GM12878 (cell line): Measurements from ENCODE around the gene GABRB3. TPM values are rescaled to one million over a fixed set of nuclear protein-coding genes. Genes with fewer than 3 reads are reported as not detected.

Experiments used
- CREB1 ChIP-seq: IDR thresholded peaks from 2 replicates; pipeline ENCODE4 v1.6.1; 2012; ENCODE audit warnings: low read depth, mild to moderate bottlenecking, inconsistent platforms
- MYB ChIP-seq: fragments of 150-350 bp; IDR thresholded peaks from 2 replicates; pipeline ENCODE4 v1.6.1; 2014; ENCODE audit warnings: mild to moderate bottlenecking, low read depth, low read length, borderline replicate concordance
- NFXL1 ChIP-seq: fragments of 450-650 bp; IDR thresholded peaks from 2 replicates; pipeline ENCODE4 v1.6.1; 2017; ENCODE audit warnings: antibody characterized with exemption, mild to moderate bottlenecking, borderline replicate concordance
- SREBF2 ChIP-seq: IDR thresholded peaks from 2 replicates; pipeline ENCODE4 v1.6.1; 2012; ENCODE audit warnings: mild to moderate bottlenecking, low read length
- STAT3 ChIP-seq: IDR thresholded peaks from 2 replicates; pipeline ENCODE4 v1.6.1; 2011; ENCODE audit warnings: low read depth, low read length, improper control_type of control experiment
- TARDBP ChIP-seq: IDR thresholded peaks from 2 replicates; pipeline ENCODE4 v1.6.1; 2016; ENCODE audit warnings: borderline replicate concordance
- TCF12 ChIP-seq: IDR thresholded peaks from 2 replicates; pipeline ENCODE4 v1.6.1; 2011; ENCODE audit warnings: low read depth, mild to moderate bottlenecking, low read length
- YBX1 ChIP-seq: fragments of 450-650 bp; IDR thresholded peaks from 2 replicates; pipeline ENCODE4 v1.6.1; 2016; ENCODE audit warnings: antibody characterized with exemption
- polyA plus RNA-seq, 11 experiments: library from polyadenylated mRNA; depleted of rRNA in 4 of 11; unstranded in 6 of 11; stranded (reverse) in 5 of 11; fragments of >200 nt; fragmentation: Nextera tagmentation in 4 of 11; fragmentation: Illumina TruSeq in 1 of 11; extraction: Ambion mirVana in 4 of 11; extraction: Trizol in 1 of 11; gene quantifications; 1 replicate in 1 of 11; 2 replicates in 10 of 11; pipeline versions ENCODE4 v1.2.1 to v1.2.3, GENCODE V29; 2011 to 2016; ENCODE audit warnings: inconsistent platforms in 2 of 11, missing spikeins in 2 of 11, low read depth in 1 of 11
- total RNA-seq, 4 experiments: library from RNA; depleted of rRNA in 3 of 4; stranded (reverse); fragments of >200 nt in 3 of 4; fragmentation: Illumina TruSeq in 1 of 4; extraction: Trizol in 1 of 4; gene quantifications; 2 replicates each; pipeline versions ENCODE4 v1.2.1 to v1.2.3, GENCODE V29; 2013 to 2021
- TF ChIP-seq, protein P1 (sequence below): fragments of 450-650 bp; formaldehyde crosslinking; IDR thresholded peaks from 2 replicates; pipeline ENCODE4 v1.5.0; 2022; ENCODE audit warnings: mild to moderate bottlenecking, missing genetic modification characterization
- TF ChIP-seq, protein P2 (sequence below): fragments of 450-650 bp; IDR thresholded peaks from 2 replicates; pipeline ENCODE4 v1.6.1; 2016; ENCODE audit warnings: mild to moderate bottlenecking
- TF ChIP-seq, protein P3 (sequence below): fragments of 450-650 bp; IDR thresholded peaks from 2 replicates; pipeline ENCODE4 v1.6.1; 2018; ENCODE audit warnings: mild to moderate bottlenecking, low read depth, moderate library complexity; ENCODE audit not compliant: partially characterized antibody
- TF ChIP-seq, protein P4 (sequence below): IDR thresholded peaks from 2 replicates; pipeline ENCODE4 v1.6.1; 2011; ENCODE audit warnings: low read depth, mild to moderate bottlenecking, low read length, moderate library complexity, borderline replicate concordance; ENCODE audit errors: extremely low read depth
- TF ChIP-seq, protein P5 (sequence below): fragments of 450-650 bp; IDR thresholded peaks from 2 replicates; pipeline ENCODE4 v1.6.1; 2014; ENCODE audit warnings: mild to moderate bottlenecking

The GABRB3 gene
- total and polyA plus RNA-seq, 10 of the 15 experiments (the other 5 are each of a cell fraction or from before 2014, with no cell fraction given) = 0.05 to 0.08 (median 0.05) TPM; not detected in 7

DNA sequence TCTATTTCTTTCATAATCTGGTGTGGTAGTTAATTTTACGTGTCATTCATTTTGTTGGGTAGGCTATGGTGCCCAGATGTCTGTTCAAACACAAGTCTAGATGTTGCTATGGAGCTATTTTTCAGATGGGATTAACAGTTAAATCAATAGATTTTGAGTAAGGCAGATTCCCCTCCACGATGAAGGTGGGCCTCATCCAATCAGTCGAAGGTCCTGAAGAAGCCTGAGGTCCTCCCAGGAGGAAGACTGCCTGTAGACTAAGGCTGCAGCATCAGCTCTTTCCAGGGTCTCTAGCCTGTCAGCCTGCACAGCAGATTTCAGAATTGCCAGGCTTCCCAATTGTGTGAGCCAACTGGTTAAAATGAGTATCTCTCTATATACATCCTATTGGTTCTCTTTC is 92.9 kb downstream of the GABRB3 start (continued):
- TF ChIP-seq, protein P1, sequence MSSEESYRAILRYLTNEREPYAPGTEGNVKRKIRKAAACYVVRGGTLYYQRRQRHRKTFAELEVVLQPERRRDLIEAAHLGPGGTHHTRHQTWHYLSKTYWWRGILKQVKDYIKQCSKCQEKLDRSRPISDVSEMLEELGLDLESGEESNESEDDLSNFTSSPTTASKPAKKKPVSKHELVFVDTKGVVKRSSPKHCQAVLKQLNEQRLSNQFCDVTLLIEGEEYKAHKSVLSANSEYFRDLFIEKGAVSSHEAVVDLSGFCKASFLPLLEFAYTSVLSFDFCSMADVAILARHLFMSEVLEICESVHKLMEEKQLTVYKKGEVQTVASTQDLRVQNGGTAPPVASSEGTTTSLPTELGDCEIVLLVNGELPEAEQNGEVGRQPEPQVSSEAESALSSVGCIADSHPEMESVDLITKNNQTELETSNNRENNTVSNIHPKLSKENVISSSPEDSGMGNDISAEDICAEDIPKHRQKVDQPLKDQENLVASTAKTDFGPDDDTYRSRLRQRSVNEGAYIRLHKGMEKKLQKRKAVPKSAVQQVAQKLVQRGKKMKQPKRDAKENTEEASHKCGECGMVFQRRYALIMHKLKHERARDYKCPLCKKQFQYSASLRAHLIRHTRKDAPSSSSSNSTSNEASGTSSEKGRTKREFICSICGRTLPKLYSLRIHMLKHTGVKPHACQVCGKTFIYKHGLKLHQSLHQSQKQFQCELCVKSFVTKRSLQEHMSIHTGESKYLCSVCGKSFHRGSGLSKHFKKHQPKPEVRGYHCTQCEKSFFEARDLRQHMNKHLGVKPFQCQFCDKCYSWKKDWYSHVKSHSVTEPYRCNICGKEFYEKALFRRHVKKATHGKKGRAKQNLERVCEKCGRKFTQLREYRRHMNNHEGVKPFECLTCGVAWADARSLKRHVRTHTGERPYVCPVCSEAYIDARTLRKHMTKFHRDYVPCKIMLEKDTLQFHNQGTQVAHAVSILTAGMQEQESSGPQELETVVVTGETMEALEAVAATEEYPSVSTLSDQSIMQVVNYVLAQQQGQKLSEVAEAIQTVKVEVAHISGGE (CRISPR knock-in tag) = no peak
- no peak for TF ChIP-seq TARDBP
- no peak for TF ChIP-seq CREB1
- TF ChIP-seq, protein P2, sequence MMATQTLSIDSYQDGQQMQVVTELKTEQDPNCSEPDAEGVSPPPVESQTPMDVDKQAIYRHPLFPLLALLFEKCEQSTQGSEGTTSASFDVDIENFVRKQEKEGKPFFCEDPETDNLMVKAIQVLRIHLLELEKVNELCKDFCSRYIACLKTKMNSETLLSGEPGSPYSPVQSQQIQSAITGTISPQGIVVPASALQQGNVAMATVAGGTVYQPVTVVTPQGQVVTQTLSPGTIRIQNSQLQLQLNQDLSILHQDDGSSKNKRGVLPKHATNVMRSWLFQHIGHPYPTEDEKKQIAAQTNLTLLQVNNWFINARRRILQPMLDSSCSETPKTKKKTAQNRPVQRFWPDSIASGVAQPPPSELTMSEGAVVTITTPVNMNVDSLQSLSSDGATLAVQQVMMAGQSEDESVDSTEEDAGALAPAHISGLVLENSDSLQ = no peak
- no peak for TF ChIP-seq YBX1
- no peak for TF ChIP-seq SREBF2
- no peak for TF ChIP-seq STAT3
- no peak for TF ChIP-seq MYB
- no peak for TF ChIP-seq NFXL1
- TF ChIP-seq TCF12 = no peak
- TF ChIP-seq, protein P3, sequence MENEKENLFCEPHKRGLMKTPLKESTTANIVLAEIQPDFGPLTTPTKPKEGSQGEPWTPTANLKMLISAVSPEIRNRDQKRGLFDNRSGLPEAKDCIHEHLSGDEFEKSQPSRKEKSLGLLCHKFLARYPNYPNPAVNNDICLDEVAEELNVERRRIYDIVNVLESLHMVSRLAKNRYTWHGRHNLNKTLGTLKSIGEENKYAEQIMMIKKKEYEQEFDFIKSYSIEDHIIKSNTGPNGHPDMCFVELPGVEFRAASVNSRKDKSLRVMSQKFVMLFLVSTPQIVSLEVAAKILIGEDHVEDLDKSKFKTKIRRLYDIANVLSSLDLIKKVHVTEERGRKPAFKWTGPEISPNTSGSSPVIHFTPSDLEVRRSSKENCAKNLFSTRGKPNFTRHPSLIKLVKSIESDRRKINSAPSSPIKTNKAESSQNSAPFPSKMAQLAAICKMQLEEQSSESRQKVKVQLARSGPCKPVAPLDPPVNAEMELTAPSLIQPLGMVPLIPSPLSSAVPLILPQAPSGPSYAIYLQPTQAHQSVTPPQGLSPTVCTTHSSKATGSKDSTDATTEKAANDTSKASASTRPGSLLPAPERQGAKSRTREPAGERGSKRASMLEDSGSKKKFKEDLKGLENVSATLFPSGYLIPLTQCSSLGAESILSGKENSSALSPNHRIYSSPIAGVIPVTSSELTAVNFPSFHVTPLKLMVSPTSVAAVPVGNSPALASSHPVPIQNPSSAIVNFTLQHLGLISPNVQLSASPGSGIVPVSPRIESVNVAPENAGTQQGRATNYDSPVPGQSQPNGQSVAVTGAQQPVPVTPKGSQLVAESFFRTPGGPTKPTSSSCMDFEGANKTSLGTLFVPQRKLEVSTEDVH = no peak
- TF ChIP-seq, protein P4, sequence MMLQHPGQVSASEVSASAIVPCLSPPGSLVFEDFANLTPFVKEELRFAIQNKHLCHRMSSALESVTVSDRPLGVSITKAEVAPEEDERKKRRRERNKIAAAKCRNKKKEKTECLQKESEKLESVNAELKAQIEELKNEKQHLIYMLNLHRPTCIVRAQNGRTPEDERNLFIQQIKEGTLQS = no peak
- TF ChIP-seq, protein P5, sequence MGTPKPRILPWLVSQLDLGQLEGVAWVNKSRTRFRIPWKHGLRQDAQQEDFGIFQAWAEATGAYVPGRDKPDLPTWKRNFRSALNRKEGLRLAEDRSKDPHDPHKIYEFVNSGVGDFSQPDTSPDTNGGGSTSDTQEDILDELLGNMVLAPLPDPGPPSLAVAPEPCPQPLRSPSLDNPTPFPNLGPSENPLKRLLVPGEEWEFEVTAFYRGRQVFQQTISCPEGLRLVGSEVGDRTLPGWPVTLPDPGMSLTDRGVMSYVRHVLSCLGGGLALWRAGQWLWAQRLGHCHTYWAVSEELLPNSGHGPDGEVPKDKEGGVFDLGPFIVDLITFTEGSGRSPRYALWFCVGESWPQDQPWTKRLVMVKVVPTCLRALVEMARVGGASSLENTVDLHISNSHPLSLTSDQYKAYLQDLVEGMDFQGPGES = no peak
- TF ChIP-seq, all 136 proteins: peak for 0
